ENCODE measurements around the gene KIFC1. TPM values are rescaled to one million over a fixed set of nuclear protein-coding genes. Genes with fewer than 3 reads are reported as not detected.
"Not testable (repeated sequence)": the region's sequence is repeated elsewhere in the genome, so short reads cannot be mapped to it uniquely, and the experiment has no call there.

KIFC1 gene, protein sequence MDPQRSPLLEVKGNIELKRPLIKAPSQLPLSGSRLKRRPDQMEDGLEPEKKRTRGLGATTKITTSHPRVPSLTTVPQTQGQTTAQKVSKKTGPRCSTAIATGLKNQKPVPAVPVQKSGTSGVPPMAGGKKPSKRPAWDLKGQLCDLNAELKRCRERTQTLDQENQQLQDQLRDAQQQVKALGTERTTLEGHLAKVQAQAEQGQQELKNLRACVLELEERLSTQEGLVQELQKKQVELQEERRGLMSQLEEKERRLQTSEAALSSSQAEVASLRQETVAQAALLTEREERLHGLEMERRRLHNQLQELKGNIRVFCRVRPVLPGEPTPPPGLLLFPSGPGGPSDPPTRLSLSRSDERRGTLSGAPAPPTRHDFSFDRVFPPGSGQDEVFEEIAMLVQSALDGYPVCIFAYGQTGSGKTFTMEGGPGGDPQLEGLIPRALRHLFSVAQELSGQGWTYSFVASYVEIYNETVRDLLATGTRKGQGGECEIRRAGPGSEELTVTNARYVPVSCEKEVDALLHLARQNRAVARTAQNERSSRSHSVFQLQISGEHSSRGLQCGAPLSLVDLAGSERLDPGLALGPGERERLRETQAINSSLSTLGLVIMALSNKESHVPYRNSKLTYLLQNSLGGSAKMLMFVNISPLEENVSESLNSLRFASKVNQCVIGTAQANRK
- total RNA-seq (2021; ENCODE audit: unreplicated experiment) = 81.8 TPM
- 42.1 TPM for polyA plus RNA-seq (2012; ENCODE audit: insufficient read length)
- percentile 93 among the genes with signal in this experiment for Bru-seq, nascent RNA
- BruChase-seq, experiment 1, labeled RNA remaining after a 2-hour chase = percentile 94 among the genes with signal in this experiment
- BruChase-seq, experiment 2, labeled RNA remaining after a 6-hour chase = percentile 91 among the genes with signal in this experiment
- long read RNA-seq, transcript KIFC1-211 (11 exons, 2,706 nt) = major isoform, 12 of 40 reads
- long read RNA-seq, partial matches to known transcripts = 21 of 40 reads
- long read RNA-seq, other reads (novel, unspliced or antisense) = 6 of 40 reads

DNA sequence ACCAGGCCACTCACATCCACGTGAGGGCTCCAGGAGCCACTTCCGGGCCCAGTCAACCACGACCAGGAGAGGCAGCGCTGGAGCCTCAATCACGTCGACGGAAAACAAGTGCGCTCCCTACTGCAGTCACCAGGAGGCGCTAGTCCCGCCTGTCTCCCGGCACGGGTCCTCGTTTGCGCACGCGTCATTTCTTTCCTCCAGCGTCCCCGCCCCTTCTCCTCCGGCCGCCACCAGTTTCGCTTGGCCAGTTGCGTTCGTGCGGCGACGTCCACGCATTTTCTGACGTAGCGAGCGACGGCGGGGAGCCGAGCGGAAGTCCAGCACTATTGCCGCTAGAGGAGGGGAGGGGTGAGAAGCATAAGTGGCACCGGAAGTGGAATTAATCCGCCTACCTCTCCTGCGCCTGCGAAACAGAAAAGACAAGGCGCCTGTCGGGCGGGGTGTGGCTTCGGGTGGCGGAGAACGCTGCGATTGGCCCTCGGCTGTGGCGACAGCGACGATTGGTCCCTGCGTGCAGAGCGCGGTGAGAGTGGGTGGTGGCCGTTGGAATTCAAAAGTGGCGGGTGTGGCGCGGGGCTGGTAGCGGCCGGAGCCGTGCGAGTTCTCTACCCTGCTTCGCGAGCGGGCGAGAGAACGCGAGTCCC is at the start of gene KIFC1:
TSS of gene KIFC1 (plus strand) at position 546 of the 644 bp plus-strand sequence. CDS start 163 bp downstream, outside the sequence.
- Histone ChIP-seq H3K36me3 (ENCODE audit: control insufficient read depth, insufficient read depth, low read length) (no peaks in the 10 kb centered on the region), H3K4me1 (ENCODE audit: control insufficient read depth, insufficient read depth, low read length) (peaks cover 27% of the 10 kb centered on the region), H3K27me3 (ENCODE audit: control insufficient read depth, insufficient read depth, low read length) (no peaks in the 10 kb centered on the region), H3K9me3 (ENCODE audit: control insufficient read depth, insufficient read depth, low read depth, low read length) (no peaks in the 10 kb centered on the region), H3K4me3 (ENCODE audit: low read depth in 2 of 2, low read length in 2 of 2) (peak within 1 kb of the TSS; percentile 88 to 89), H3K27ac (ENCODE audit: low read length) (peak within 1 kb of the TSS; percentile 98)
- in situ Hi-C loops (cut with HindIII; ENCODE audit: low pct_unique_long_range_greater_than_20kb, low sequenced_read_pairs) = no loop called here
- CTCF ChIA-PET = no interaction called here
- intact Hi-C loops (cut with micrococcal nuclease; ENCODE audit: unreplicated experiment) = no loop called here
- peak; percentile 98 for DNase-seq (ENCODE audit: low read depth, low spot score)
- POLR2A ChIA-PET = no interaction called here
- no TSS peak for BruUV-seq (replicated peaks)
- TF ChIP-seq, protein P1, sequence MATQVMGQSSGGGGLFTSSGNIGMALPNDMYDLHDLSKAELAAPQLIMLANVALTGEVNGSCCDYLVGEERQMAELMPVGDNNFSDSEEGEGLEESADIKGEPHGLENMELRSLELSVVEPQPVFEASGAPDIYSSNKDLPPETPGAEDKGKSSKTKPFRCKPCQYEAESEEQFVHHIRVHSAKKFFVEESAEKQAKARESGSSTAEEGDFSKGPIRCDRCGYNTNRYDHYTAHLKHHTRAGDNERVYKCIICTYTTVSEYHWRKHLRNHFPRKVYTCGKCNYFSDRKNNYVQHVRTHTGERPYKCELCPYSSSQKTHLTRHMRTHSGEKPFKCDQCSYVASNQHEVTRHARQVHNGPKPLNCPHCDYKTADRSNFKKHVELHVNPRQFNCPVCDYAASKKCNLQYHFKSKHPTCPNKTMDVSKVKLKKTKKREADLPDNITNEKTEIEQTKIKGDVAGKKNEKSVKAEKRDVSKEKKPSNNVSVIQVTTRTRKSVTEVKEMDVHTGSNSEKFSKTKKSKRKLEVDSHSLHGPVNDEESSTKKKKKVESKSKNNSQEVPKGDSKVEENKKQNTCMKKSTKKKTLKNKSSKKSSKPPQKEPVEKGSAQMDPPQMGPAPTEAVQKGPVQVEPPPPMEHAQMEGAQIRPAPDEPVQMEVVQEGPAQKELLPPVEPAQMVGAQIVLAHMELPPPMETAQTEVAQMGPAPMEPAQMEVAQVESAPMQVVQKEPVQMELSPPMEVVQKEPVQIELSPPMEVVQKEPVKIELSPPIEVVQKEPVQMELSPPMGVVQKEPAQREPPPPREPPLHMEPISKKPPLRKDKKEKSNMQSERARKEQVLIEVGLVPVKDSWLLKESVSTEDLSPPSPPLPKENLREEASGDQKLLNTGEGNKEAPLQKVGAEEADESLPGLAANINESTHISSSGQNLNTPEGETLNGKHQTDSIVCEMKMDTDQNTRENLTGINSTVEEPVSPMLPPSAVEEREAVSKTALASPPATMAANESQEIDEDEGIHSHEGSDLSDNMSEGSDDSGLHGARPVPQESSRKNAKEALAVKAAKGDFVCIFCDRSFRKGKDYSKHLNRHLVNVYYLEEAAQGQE (IDR thresholded peaks at IDR 0.05; ENCODE audit: insufficient read depth in 1 of 2, low read depth in 2 of 2, low read length in 1 of 2) = no peak
- TF ChIP-seq, protein P2, sequence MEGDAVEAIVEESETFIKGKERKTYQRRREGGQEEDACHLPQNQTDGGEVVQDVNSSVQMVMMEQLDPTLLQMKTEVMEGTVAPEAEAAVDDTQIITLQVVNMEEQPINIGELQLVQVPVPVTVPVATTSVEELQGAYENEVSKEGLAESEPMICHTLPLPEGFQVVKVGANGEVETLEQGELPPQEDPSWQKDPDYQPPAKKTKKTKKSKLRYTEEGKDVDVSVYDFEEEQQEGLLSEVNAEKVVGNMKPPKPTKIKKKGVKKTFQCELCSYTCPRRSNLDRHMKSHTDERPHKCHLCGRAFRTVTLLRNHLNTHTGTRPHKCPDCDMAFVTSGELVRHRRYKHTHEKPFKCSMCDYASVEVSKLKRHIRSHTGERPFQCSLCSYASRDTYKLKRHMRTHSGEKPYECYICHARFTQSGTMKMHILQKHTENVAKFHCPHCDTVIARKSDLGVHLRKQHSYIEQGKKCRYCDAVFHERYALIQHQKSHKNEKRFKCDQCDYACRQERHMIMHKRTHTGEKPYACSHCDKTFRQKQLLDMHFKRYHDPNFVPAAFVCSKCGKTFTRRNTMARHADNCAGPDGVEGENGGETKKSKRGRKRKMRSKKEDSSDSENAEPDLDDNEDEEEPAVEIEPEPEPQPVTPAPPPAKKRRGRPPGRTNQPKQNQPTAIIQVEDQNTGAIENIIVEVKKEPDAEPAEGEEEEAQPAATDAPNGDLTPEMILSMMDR (IDR thresholded peaks at IDR 0.05) = peak; percentile 99
- TF ChIP-seq POLR2AphosphoS5 (IDR thresholded peaks at IDR 0.05; ENCODE audit: low read depth, low read length) (peak; percentile 44; the same call in 1 of the 2 replicates), SIN3A (IDR thresholded peaks at IDR 0.05; ENCODE audit: borderline replicate concordance, insufficient read depth, low read depth, low read length) (peak; percentile 97), TCF7L2 (IDR thresholded peaks at IDR 0.05; ENCODE audit: low read depth, low read length) (no peak)
- ATAC-seq = peak; percentile 97

DNA sequence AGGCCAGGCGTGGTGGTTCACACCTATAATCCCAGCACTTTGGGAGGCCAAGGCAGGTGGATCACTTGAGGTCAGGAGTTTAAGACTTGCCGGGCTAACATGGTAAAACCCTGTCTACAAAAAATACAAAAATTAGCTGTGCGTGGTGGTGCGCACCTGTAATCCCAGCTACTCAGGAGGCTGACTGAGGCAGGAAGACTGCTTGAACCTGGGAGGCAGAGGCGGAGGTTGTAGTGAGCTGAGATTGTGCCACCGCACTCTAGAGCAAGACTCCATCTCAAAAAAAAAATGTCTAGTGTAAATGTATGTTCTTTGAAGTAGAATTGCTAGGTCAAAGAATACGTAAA is 48.0 kb upstream of the KIFC1 start:
- H3K27ac ChIP-seq (ENCODE audit: low read length); H3K4me1 ChIP-seq (ENCODE audit: control insufficient read depth, insufficient read depth, low read length); H3K4me3 ChIP-seq (ENCODE audit: low read depth in 2 of 2, low read length in 2 of 2); POLR2A ChIA-PET; intact Hi-C loops (cut with micrococcal nuclease; ENCODE audit: unreplicated experiment); in situ Hi-C loops (cut with HindIII; ENCODE audit: low pct_unique_long_range_greater_than_20kb, low sequenced_read_pairs); BruUV-seq (replicated peaks); H3K9me3 ChIP-seq (ENCODE audit: control insufficient read depth, insufficient read depth, low read depth, low read length); ATAC-seq; H3K36me3 ChIP-seq (ENCODE audit: control insufficient read depth, insufficient read depth, low read length); DNase-seq (ENCODE audit: low read depth, low spot score); H3K27me3 ChIP-seq (ENCODE audit: control insufficient read depth, insufficient read depth, low read length): not testable (repeated sequence)
- CTCF ChIA-PET = interaction anchor here (0.6 kb wide), 1 partner anchor 16 kb away, joined by 6 read pairs; no protein-coding TSS in a partner anchor
